ENCODE data around the gene SLC23A2.

Gene SLC23A2

GRCh38 chr20:4998160-4998651 is 3.1 kb downstream of the SLC23A2 start:
- TF ChIP-seq GLIS3 (CRISPR knock-in tag; IDR thresholded peaks at IDR 0.05) (no peak), ZNF565 (CRISPR knock-in tag; conservative IDR thresholded peaks at IDR 0.05; ENCODE audit: low read depth) (no peak), ESRRG (CRISPR knock-in tag; IDR thresholded peaks at IDR 0.05) (no peak), ZNF70 (CRISPR knock-in tag; IDR thresholded peaks at IDR 0.05) (no peak), TSHZ2 (CRISPR knock-in tag; IDR thresholded peaks at IDR 0.05) (no peak), POU6F1 (CRISPR knock-in tag; IDR thresholded peaks at IDR 0.05; ENCODE audit: borderline replicate concordance, low read depth) (no peak), ZNF8 (CRISPR knock-in tag; IDR thresholded peaks at IDR 0.05) (no peak), PPARA (CRISPR knock-in tag; IDR thresholded peaks at IDR 0.05; ENCODE audit: borderline replicate concordance) (no peak), RARB (CRISPR knock-in tag; IDR thresholded peaks at IDR 0.05) (no peak), OSR1 (CRISPR knock-in tag; IDR thresholded peaks at IDR 0.05) (no peak), ZFP3 (CRISPR knock-in tag; IDR thresholded peaks at IDR 0.05) (no peak), ISL1 (CRISPR knock-in tag; IDR thresholded peaks at IDR 0.05) (no peak), BACH2 (CRISPR knock-in tag; IDR thresholded peaks at IDR 0.05; ENCODE audit: borderline replicate concordance) (no peak), SNAI2 (CRISPR knock-in tag; IDR thresholded peaks at IDR 0.05) (no peak), PATZ1 (CRISPR knock-in tag; IDR thresholded peaks at IDR 0.05; ENCODE audit: borderline replicate concordance) (no peak)
- TF ChIP-seq, protein P1, sequence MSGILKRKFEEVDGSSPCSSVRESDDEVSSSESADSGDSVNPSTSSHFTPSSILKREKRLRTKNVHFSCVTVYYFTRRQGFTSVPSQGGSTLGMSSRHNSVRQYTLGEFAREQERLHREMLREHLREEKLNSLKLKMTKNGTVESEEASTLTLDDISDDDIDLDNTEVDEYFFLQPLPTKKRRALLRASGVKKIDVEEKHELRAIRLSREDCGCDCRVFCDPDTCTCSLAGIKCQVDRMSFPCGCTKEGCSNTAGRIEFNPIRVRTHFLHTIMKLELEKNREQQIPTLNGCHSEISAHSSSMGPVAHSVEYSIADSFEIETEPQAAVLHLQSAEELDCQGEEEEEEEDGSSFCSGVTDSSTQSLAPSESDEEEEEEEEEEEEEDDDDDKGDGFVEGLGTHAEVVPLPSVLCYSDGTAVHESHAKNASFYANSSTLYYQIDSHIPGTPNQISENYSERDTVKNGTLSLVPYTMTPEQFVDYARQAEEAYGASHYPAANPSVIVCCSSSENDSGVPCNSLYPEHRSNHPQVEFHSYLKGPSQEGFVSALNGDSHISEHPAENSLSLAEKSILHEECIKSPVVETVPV (CRISPR knock-in tag; IDR thresholded peaks at IDR 0.05) = no peak
- no peak for ATAC-seq

DNA sequence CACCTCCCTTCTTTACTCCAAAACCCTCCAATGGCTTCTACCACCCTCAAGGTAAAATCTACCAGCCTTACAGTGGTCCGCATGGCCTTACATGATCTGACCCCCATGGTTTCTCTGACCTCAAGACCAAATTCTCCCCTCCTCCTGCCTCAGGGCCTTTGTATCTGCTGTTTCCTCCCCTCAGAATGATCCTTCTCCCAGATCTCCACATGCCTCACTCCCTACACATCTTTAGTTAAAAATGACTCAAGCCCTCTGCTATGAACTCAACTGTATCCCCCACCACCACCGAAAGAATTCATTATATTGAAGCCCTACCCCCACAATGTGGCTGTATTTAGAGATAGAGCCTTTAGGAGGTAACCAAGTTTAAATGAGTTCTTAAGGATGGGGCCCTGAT is 4.1 kb downstream of the SLC23A2 start:
- ATAC-seq = no peak
- TF ChIP-seq ZNF565 (CRISPR knock-in tag; conservative IDR thresholded peaks at IDR 0.05; ENCODE audit: low read depth) (no peak), TCF4 (CRISPR knock-in tag; IDR thresholded peaks at IDR 0.05; ENCODE audit: borderline replicate concordance) (no peak), TSHZ2 (CRISPR knock-in tag; IDR thresholded peaks at IDR 0.05) (no peak), CSDC2 (CRISPR knock-in tag; IDR thresholded peaks at IDR 0.05) (no peak), ZFP3 (CRISPR knock-in tag; IDR thresholded peaks at IDR 0.05) (no peak), PATZ1 (CRISPR knock-in tag; IDR thresholded peaks at IDR 0.05; ENCODE audit: borderline replicate concordance) (no peak), BACH2 (CRISPR knock-in tag; IDR thresholded peaks at IDR 0.05; ENCODE audit: borderline replicate concordance) (no peak), GLIS3 (CRISPR knock-in tag; IDR thresholded peaks at IDR 0.05) (no peak), POU6F1 (CRISPR knock-in tag; IDR thresholded peaks at IDR 0.05; ENCODE audit: borderline replicate concordance, low read depth) (no peak), ARNTL (CRISPR knock-in tag; IDR thresholded peaks at IDR 0.05; ENCODE audit: borderline replicate concordance, low read depth) (no peak), TOX (CRISPR knock-in tag; IDR thresholded peaks at IDR 0.05; ENCODE audit: borderline replicate concordance) (no peak), ZC3H10 (CRISPR knock-in tag; IDR thresholded peaks at IDR 0.05) (no peak), SNAI2 (CRISPR knock-in tag; IDR thresholded peaks at IDR 0.05) (no peak), ZFP30 (CRISPR knock-in tag; IDR thresholded peaks at IDR 0.05) (no peak), RARB (CRISPR knock-in tag; IDR thresholded peaks at IDR 0.05) (no peak), ZNF70 (CRISPR knock-in tag; IDR thresholded peaks at IDR 0.05) (no peak), PPARA (CRISPR knock-in tag; IDR thresholded peaks at IDR 0.05; ENCODE audit: borderline replicate concordance) (no peak), ESRRG (CRISPR knock-in tag; IDR thresholded peaks at IDR 0.05) (no peak)
- TF ChIP-seq, protein P2, sequence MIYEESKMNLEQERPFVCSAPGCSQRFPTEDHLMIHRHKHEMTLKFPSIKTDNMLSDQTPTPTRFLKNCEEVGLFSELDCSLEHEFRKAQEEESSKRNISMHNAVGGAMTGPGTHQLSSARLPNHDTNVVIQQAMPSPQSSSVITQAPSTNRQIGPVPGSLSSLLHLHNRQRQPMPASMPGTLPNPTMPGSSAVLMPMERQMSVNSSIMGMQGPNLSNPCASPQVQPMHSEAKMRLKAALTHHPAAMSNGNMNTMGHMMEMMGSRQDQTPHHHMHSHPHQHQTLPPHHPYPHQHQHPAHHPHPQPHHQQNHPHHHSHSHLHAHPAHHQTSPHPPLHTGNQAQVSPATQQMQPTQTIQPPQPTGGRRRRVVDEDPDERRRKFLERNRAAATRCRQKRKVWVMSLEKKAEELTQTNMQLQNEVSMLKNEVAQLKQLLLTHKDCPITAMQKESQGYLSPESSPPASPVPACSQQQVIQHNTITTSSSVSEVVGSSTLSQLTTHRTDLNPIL (CRISPR knock-in tag; IDR thresholded peaks at IDR 0.05; ENCODE audit: low read depth) = no peak

Measured in SK-N-SH treated with all-trans-retinoic acid at 6 μM for 48 hours (cell line).